Measurements from ENCODE around the gene ENOX1.

DNA sequence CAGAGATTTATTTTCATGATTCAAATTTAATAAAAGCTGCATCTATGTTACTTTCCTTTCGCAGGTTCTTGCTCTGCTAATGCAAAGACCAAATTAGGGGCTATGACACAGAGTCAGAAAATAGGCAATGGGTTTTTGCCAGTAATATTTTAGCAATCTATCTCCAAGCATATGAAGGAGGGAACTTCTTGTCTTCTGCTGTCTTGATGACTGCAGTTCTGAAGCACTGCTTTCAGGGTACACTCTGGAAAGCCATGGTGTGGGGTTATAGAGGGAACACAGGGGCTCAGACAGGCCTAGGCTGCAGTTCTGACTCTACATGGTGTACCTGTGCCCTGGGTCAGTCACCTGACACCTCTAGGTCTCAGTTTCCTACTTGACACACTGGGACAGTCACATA is 500.0 kb downstream of the ENOX1 start:
- TF ChIP-seq, protein P1, sequence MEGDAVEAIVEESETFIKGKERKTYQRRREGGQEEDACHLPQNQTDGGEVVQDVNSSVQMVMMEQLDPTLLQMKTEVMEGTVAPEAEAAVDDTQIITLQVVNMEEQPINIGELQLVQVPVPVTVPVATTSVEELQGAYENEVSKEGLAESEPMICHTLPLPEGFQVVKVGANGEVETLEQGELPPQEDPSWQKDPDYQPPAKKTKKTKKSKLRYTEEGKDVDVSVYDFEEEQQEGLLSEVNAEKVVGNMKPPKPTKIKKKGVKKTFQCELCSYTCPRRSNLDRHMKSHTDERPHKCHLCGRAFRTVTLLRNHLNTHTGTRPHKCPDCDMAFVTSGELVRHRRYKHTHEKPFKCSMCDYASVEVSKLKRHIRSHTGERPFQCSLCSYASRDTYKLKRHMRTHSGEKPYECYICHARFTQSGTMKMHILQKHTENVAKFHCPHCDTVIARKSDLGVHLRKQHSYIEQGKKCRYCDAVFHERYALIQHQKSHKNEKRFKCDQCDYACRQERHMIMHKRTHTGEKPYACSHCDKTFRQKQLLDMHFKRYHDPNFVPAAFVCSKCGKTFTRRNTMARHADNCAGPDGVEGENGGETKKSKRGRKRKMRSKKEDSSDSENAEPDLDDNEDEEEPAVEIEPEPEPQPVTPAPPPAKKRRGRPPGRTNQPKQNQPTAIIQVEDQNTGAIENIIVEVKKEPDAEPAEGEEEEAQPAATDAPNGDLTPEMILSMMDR (optimal IDR thresholded peaks at IDR 0.05 in 1 of 3, IDR thresholded peaks at IDR 0.05 in 1 of 3, conservative IDR thresholded peaks at IDR 0.05 in 1 of 3; ENCODE audit: extremely low read depth in 1 of 3, insufficient read depth in 2 of 3, low read length in 3 of 3) = no peak
- TF ChIP-seq EZH2 (IDR thresholded peaks at IDR 0.05; ENCODE audit: low read length) = no peak

All from keratinocyte (primary cell).